Duodenal mucosa (tissue), 2 donors: Measurements from ENCODE around the gene EYA2.

Experiments used
- H3K27ac ChIP-seq: one replicate; pipeline ENCODE4 v1.7.0; 2013; ENCODE audit warnings: low read depth, low read length
- H3K27me3 ChIP-seq, 2 donors: one replicate each; pipeline ENCODE4 v1.7.0; 2013; ENCODE audit warnings: low read length in 2 of 2, control low read depth in 1 of 2; ENCODE audit not compliant: insufficient read depth in 2 of 2, control insufficient read depth in 1 of 2
- H3K36me3 ChIP-seq, 2 donors: one replicate each; pipeline ENCODE4 v1.7.0; 2013; ENCODE audit warnings: low read length in 2 of 2, control low read depth in 1 of 2; ENCODE audit not compliant: insufficient read depth in 2 of 2, control insufficient read depth in 1 of 2
- H3K4me1 ChIP-seq, 2 donors: one replicate each; pipeline ENCODE4 v1.7.0; 2013; ENCODE audit warnings: low read length in 2 of 2, control low read depth in 1 of 2; ENCODE audit not compliant: insufficient read depth in 2 of 2, control insufficient read depth in 1 of 2
- H3K4me3 ChIP-seq, 2 donors: one replicate each; pipeline ENCODE4 v1.7.0; 2013; ENCODE audit warnings: low read length in 2 of 2, low read depth in 1 of 2
- H3K9ac ChIP-seq, 2 donors: one replicate each; pipeline ENCODE4 v1.7.0; 2013; ENCODE audit warnings: low read length in 2 of 2, low read depth in 1 of 2
- H3K9me3 ChIP-seq, 2 donors: one replicate each; pipeline ENCODE4 v1.7.0; 2013; ENCODE audit warnings: low read length in 2 of 2, control low read depth in 1 of 2; ENCODE audit not compliant: control insufficient read depth in 1 of 2

Gene EYA2

GRCh38 chr20:46987001-46987400 lies 92.4 kb downstream of the EYA2 start:
- H3K27ac ChIP-seq = no peak overlapping the region
- no peak overlapping the region for H3K4me3 ChIP-seq
- peaks cover 0 to 3% of the 10 kb centered on the region in 2 donors for H3K9me3 ChIP-seq
- H3K36me3 ChIP-seq = no peaks in the 10 kb centered on the region
- H3K9ac ChIP-seq = no peak overlapping the region
- peaks cover 0 to 7% of the 10 kb centered on the region in 2 donors for H3K4me1 ChIP-seq
- H3K27me3 ChIP-seq = peaks cover 0 to 3% of the 10 kb centered on the region in 2 donors

DNA sequence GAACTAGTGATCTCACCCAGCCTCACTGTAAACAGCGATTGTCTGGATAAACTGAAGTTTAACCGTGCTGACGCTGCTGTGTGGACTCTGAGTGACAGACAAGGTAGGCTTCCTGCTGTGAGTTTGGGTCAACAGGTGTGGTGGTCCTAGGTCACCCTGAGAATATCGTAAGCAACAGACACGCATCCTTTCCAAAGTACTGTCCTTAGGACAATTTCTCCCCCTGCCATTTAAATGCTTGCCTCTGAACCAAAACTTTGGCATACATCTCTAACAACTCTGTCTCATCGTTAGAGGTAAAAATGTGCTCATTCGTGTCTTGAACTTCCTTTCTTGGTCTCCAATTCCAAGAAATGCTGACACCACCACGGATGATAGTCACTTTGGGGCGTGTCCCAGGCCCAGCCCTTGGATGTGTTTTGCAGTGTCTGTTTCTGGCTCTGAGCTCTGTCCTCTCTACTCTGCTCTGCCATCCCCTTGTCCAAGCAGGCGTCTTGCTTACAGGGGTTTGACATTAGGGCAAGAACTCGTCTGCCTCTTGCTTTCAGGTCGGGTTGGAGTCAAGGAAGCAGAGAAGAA lies 95.5 kb downstream of the EYA2 start:
- no peak overlapping the region for H3K9ac ChIP-seq
- no peaks in the 10 kb centered on the region for H3K36me3 ChIP-seq
- H3K9me3 ChIP-seq = no peaks in the 10 kb centered on the region
- H3K27me3 ChIP-seq = peaks cover 0 to 4% of the 10 kb centered on the region in 2 donors
- peaks cover 0 to 7% of the 10 kb centered on the region in 2 donors for H3K4me1 ChIP-seq
- no peak overlapping the region for H3K4me3 ChIP-seq
- H3K27ac ChIP-seq = no peak overlapping the region

- Histone ChIP-seq H3K4me1 (peaks cover 0 to 7% of the 10 kb centered on the region in 2 donors), H3K9ac (no peak overlapping the region), H3K4me3 (no peak overlapping the region), H3K27ac (no peak overlapping the region), H3K36me3 (no peaks in the 10 kb centered on the region), H3K9me3 (no peaks in the 10 kb centered on the region), H3K27me3 (peaks cover 0 to 7% of the 10 kb centered on the region in 2 donors)
Observed at GRCh38 chr20:46990596-46991104, 96.0 kb downstream of the EYA2 start.

- Histone ChIP-seq H3K4me3 (no peak overlapping the region), H3K9me3 (no peaks in the 10 kb centered on the region), H3K4me1 (peaks cover 0 to 7% of the 10 kb centered on the region in 2 donors), H3K27me3 (peaks cover 0 to 7% of the 10 kb centered on the region in 2 donors), H3K36me3 (no peaks in the 10 kb centered on the region), H3K27ac (no peak overlapping the region), H3K9ac (no peak overlapping the region)
Observed at GRCh38 chr20:46991168-46991567, 96.5 kb downstream of the EYA2 start.

DNA sequence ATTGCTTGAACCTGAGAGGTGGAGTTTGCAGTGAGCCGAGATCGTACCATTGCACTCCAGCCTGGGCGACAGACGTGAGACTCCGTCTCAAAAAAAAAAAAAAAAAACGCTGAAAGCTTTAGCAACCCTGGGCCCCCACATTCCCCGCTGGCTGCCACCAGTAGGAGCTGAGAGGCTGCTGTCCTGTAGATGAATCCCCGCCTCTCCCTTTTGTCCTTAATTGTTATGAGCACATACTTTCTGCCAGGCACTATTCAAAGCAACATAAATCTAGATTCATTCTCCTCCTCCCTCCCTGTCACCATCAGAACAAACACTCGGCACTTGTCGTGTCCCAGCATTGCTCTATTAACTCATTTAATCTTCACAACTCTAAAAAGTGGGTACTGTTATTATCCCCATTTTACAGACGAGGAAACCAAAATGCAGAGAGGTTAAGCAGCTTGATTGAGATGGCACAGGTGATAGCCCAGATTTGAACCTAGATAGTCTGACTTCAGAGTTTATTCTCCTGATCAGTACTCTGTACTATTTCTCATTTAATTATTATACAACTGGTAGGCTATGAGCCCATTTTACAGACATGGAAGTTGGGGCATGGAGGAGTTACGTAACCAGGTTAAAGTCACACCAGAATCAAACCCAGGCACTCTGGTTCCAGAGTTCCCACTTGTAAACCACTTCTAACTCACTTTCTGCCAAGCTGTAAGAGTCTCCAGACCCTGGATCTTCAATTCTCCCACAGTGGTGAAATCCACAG lies 97.4 kb downstream of the EYA2 start:
- no peak overlapping the region for H3K27ac ChIP-seq

DNA sequence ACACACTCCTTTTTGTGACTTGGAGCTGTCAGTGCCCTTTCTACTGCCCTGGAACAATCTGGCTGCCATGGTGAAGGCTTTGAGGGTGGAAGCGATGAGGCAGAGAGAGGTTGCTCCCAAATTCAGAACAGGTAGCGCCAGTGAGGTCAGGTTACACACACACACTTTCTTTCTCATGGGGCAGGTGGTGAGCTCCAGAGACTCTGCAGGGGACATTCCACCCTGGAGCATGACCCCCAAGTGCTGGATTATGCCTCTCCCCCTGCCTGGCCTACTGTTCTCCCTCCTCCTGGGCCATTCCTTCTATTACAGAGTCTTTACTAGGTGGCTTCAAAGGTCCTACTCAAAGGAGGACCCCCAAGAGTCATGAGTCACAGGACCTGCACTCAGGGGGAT lies 98.0 kb downstream of the EYA2 start:
- H3K27me3 ChIP-seq = peaks cover 0 to 7% of the 10 kb centered on the region in 2 donors
- H3K4me1 ChIP-seq = peaks cover 0 to 7% of the 10 kb centered on the region in 2 donors
- H3K4me3 ChIP-seq = no peak overlapping the region
- H3K9me3 ChIP-seq = no peaks in the 10 kb centered on the region
- no peak overlapping the region for H3K27ac ChIP-seq
- no peak overlapping the region for H3K9ac ChIP-seq
- H3K36me3 ChIP-seq = no peaks in the 10 kb centered on the region

More for the DNA sequence above, 97.4 kb downstream of the EYA2 start:
- H3K9ac ChIP-seq = no peak overlapping the region
- H3K9me3 ChIP-seq = no peaks in the 10 kb centered on the region
- no peaks in the 10 kb centered on the region for H3K36me3 ChIP-seq
- no peak overlapping the region for H3K4me3 ChIP-seq
- H3K27me3 ChIP-seq = peaks cover 0 to 7% of the 10 kb centered on the region in 2 donors
- peaks cover 0 to 7% of the 10 kb centered on the region in 2 donors for H3K4me1 ChIP-seq

DNA sequence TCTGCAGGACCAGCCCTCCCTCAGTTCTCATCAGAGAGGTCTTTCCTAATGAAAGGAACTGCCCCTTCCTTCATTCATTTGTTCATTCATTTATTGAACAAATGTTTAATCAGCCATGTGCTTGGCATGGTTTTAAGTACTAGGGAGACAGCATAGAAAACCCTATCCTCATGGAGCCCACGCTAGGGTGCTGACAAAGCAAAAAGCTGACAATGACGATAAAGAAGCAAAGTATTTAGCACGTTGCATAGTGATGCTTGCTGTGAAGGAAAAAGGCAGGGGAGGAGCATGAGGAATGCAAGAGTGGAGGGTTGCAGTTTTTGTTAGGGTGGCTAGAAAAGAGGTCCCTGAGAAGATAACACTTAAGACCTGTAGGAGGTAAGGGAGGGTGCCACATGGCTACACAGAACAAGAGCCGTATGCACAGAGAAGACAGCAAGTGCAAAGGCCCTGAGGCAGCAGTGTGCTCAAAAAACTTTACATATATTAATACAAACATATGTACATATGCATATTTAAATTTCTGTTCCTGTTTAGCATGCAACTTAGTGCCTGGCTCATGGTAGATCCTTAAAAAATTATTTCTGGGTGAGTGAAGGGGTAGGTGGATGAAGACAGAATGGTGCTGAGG lies 98.9 kb downstream of the EYA2 start:
- H3K27me3 ChIP-seq = peaks cover 0 to 7% of the 10 kb centered on the region in 2 donors
- no peaks in the 10 kb centered on the region for H3K9me3 ChIP-seq
- no peak overlapping the region for H3K27ac ChIP-seq
- H3K9ac ChIP-seq = no peak overlapping the region
- H3K4me1 ChIP-seq = peaks cover 0 to 7% of the 10 kb centered on the region in 2 donors
- H3K4me3 ChIP-seq = no peak overlapping the region
- H3K36me3 ChIP-seq = no peaks in the 10 kb centered on the region

DNA sequence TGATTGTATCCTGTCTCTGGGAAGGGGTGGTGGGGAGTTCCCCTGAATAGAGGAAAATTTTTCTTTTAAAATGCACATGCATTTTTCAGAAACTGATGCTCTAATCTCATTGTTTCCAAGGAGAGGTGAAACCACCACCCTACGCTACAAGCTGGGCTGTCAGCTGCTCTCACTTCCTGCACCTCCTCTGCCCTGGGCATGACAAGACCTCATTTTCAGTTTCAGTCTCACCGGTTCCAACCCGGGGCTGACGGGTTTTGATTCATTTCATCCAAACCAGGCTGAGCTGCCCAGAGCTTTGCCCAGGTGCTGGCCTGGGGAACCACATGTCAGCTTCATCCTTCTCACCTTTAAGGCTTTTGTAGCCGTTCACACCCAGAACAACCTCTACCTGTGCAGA lies 99.7 kb downstream of the EYA2 start:
- no peaks in the 10 kb centered on the region for H3K36me3 ChIP-seq
- H3K27me3 ChIP-seq = peaks cover 0 to 7% of the 10 kb centered on the region in 2 donors
- H3K9me3 ChIP-seq = no peaks in the 10 kb centered on the region
- peaks cover 0 to 7% of the 10 kb centered on the region in 2 donors for H3K4me1 ChIP-seq
- H3K27ac ChIP-seq = no peak overlapping the region
- H3K4me3 ChIP-seq = no peak overlapping the region
- no peak overlapping the region for H3K9ac ChIP-seq

- Histone ChIP-seq H3K27me3 (peaks cover 0 to 7% of the 10 kb centered on the region in 2 donors), H3K9me3 (no peaks in the 10 kb centered on the region), H3K9ac (no peak overlapping the region)
Observed at GRCh38 chr20:46995561-46996142, 101.0 kb downstream of the EYA2 start.

DNA sequence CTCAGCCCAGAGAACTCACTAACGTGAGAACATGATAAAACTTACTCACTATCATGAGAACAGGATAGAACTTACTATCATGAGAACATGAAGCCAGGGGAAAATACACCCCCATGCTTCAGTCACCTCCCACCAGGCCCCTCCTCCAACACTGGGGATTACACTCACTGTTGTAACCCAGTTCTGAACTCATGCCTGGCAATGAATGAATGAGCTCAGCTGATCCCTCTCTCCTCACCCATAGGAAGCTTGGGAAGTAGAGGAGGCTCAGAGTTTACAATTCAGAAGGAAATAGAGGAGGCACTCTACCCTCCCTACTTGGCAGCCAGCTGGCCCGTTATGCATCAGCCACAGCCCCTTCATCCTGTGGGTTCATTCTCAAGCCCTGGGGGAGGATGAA lies 102.5 kb downstream of the EYA2 start:
- Histone ChIP-seq H3K9me3 (no peaks in the 10 kb centered on the region), H3K36me3 (no peaks in the 10 kb centered on the region), H3K27ac (no peak overlapping the region), H3K4me1 (no peaks in the 10 kb centered on the region), H3K27me3 (peaks cover 0 to 3% of the 10 kb centered on the region in 2 donors), H3K9ac (no peak overlapping the region), H3K4me3 (no peak overlapping the region)

More at GRCh38 chr20:46995561-46996142, 101.0 kb downstream of the EYA2 start:
- Histone ChIP-seq H3K27ac (no peak overlapping the region), H3K36me3 (no peaks in the 10 kb centered on the region), H3K4me1 (peaks cover 0 to 4% of the 10 kb centered on the region in 2 donors), H3K4me3 (no peak overlapping the region)
